ENCODE data around the gene STARD13. TPM values are rescaled to one million over a fixed set of nuclear protein-coding genes. Genes with fewer than 3 reads are reported as not detected.

Gene STARD13
- total and polyA plus RNA-seq, 8 donors, result 7.8 to 29.4 (median 16.2) TPM

GRCh38 chr13:33252135-33252534 is 33.4 kb downstream of the STARD13 start:
- WGBS, 2 donors, result 90 to 95% methylated on average over 4 of the region's 4 CpGs
- no peaks in the 10 kb centered on the region for H3K27me3 ChIP-seq
- DNase-seq (no peak), FAIRE-seq (no peak), ATAC-seq (no peak)
- no peak overlapping the region for H3K27ac ChIP-seq
- peaks cover 0 to 6% (median 5%) of the 10 kb centered on the region in 3 donors for H3K4me1 ChIP-seq
- TF ChIP-seq CTCF (IDR thresholded peaks at IDR 0.05), result no peak
- no peaks in the 10 kb centered on the region for H3K9me3 ChIP-seq
- H3K36me3 ChIP-seq, result no peaks in the 10 kb centered on the region
- intact Hi-C loops (cut with DNase I), result no loop called here
- no peak overlapping the region for H3K4me3 ChIP-seq

DNA sequence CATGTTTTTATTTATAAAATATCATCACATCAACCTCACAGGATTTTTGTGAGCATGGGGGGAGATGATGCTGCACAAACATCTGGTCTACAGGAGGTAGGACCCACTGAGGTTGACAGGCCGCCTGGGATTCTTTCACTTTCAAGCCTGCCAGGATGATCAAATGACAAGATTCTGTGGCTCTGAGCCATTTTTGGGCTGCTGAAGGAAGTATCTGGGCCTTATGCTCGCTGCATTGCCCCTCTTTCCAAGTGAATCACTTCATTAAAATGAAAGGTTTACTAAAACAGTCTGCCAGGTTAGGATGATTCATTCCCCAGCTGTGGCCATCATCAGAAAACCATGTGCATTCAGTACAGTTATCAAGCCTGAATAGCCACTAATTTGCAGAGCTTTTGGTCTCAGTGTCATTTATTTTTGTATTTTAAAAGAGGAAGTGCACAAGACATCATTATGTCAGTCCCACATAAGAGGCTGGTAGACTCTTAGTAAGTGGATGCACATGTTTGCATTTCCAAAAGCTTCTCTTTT is 34.4 kb downstream of the STARD13 start:
- no peak for FAIRE-seq

DNA sequence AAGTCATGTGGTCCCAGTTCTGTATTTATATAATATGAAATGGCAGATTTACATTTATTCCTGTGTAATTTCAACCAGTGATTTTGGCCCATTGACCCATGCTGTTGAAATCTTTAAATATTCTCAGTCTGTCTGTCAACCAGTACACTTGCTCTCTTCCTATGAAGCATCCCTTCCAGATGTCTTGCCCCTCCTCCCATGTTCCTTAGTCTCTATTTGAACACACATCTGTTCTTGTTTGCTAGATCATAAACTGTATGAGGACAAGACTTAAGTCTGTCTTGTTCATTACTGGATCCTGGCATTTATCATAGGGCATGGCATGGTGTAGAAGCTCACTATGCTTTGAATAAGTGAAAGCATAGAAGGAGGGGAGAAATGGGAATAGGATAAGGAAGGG is 34.9 kb downstream of the STARD13 start:
- FAIRE-seq, result no peak
- Histone ChIP-seq H3K4me1 (peaks cover 0 to 12% (median 5%) of the 10 kb centered on the region in 3 donors), H3K9me3 (no peaks in the 10 kb centered on the region), H3K4me3 (no peak overlapping the region), H3K27me3 (no peaks in the 10 kb centered on the region), H3K27ac (peak overlapping the region in 1 of 4 donors; percentile 13), H3K36me3 (no peaks in the 10 kb centered on the region)
- DNase-seq, result no peak
- TF ChIP-seq CTCF (IDR thresholded peaks at IDR 0.05), result no peak
- no peak for ATAC-seq
- intact Hi-C loops (cut with DNase I), result no loop called here

More for the DNA sequence above, 34.4 kb downstream of the STARD13 start:
- H3K27ac ChIP-seq, result peak overlapping the region in 1 of 4 donors; percentile 13
- no peak for TF ChIP-seq CTCF (IDR thresholded peaks at IDR 0.05)
- intact Hi-C loops (cut with DNase I), result no loop called here
- WGBS, 2 donors, result 57 to 64% methylated on average over 2 of the region's 2 CpGs
- DNase-seq (no peak), ATAC-seq (peak in 3 of 4 donors; percentile 49 to 81 (median 77))
- no peaks in the 10 kb centered on the region for H3K27me3 ChIP-seq
- no peaks in the 10 kb centered on the region for H3K36me3 ChIP-seq
- no peaks in the 10 kb centered on the region for H3K9me3 ChIP-seq
- peaks cover 0 to 11% (median 5%) of the 10 kb centered on the region in 3 donors for H3K4me1 ChIP-seq
- H3K4me3 ChIP-seq, result no peak overlapping the region

- ATAC-seq (no peak), FAIRE-seq (no peak), DNase-seq (no peak)
- Histone ChIP-seq H3K4me1 (peaks cover 0 to 12% (median 5%) of the 10 kb centered on the region in 3 donors), H3K9me3 (no peaks in the 10 kb centered on the region), H3K4me3 (no peak overlapping the region), H3K27me3 (no peaks in the 10 kb centered on the region), H3K27ac (no peak overlapping the region), H3K36me3 (no peaks in the 10 kb centered on the region)
- intact Hi-C loops (cut with DNase I), result no loop called here
- WGBS, 2 donors, result 94 to 97% methylated on average over 3 of the region's 3 CpGs
- TF ChIP-seq CTCF (IDR thresholded peaks at IDR 0.05), result no peak
Measured at GRCh38 chr13:33249894-33250293, 35.7 kb downstream of the STARD13 start.

DNA sequence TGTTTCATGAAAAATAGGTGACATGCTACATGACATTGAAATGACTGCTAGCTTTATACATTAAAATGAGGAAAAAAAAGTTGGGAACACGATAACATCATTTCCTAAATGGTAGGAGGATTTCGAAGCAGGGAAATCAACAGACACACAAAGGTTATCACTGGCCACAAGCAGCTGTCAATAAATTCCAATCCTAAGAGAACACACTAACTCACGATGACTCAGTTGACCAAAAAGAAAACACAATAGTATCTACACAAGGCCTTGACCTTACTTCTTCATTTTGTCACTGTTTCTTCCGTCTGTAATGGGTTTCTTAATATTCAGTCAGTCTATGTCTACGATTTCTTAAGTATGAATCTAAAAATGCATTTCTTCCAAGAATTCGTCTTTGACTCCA is 36.5 kb downstream of the STARD13 start:
- DNase-seq (no peak), FAIRE-seq (no peak), ATAC-seq (no peak)
- H3K27me3 ChIP-seq, result no peaks in the 10 kb centered on the region
- no peak for TF ChIP-seq CTCF (IDR thresholded peaks at IDR 0.05)
- no peaks in the 10 kb centered on the region for H3K9me3 ChIP-seq
- H3K4me3 ChIP-seq, result no peak overlapping the region
- peaks cover 0 to 12% (median 5%) of the 10 kb centered on the region in 3 donors for H3K4me1 ChIP-seq
- no peak overlapping the region for H3K27ac ChIP-seq
- no peaks in the 10 kb centered on the region for H3K36me3 ChIP-seq
- WGBS, 2 donors, result 68% methylated on average over 6 of the region's 6 CpGs
- intact Hi-C loops (cut with DNase I), result no loop called here
